Activated CD4-positive, alpha-beta T cell treated with anti-CD3 and anti-CD28 coated beads, Interleukin-2, amount 10 ng/mL, durations not matched to agents 7 days and 5 days (primary cell): ENCODE data around the gene CTCF. TPM values are rescaled to one million over a fixed set of nuclear protein-coding genes. Genes with fewer than 3 reads are reported as not detected.
"Not testable (repeated sequence)": the region's sequence is repeated elsewhere in the genome, so short reads cannot be mapped to it uniquely, and the experiment has no call there.

Experiments used
- CTCF ChIA-PET: fragments of 350-600 bp; sonication (Branson Sonifier 250); formaldehyde crosslinking; loops from one replicate; lab custom pipeline; 2021; ENCODE audit warnings: antibody characterized with exemption; lab: Charles Lee
- POLR2A ChIA-PET: fragments of 350-600 bp; sonication (Branson Sonifier 250); formaldehyde crosslinking; loops from one replicate; lab custom pipeline; 2021; ENCODE audit warnings: antibody characterized with exemption; lab: Charles Lee
- DNase-seq: peaks from one replicate; pipeline ENCODE4 v3.0.0-alpha.2; 2020
- H3K27ac Mint-ChIP-seq: one replicate; pipeline ENCODE4 v1.8.0; 2021; ENCODE audit warnings: mild to moderate bottlenecking, moderate library complexity, mixed read lengths
- H3K27me3 Mint-ChIP-seq: one replicate; pipeline ENCODE4 v1.8.0; 2021; ENCODE audit warnings: mixed read lengths
- H3K36me3 Mint-ChIP-seq: one replicate; pipeline ENCODE4 v1.8.0; 2021; ENCODE audit warnings: low read depth, mixed read lengths
- H3K4me1 Mint-ChIP-seq: one replicate; pipeline ENCODE4 v1.8.0; 2021; ENCODE audit warnings: mixed read lengths
- H3K4me3 Mint-ChIP-seq: one replicate; pipeline ENCODE4 v1.8.0; 2021; ENCODE audit warnings: mild to moderate bottlenecking, moderate library complexity, mixed read lengths
- H3K9me3 Mint-ChIP-seq: one replicate; pipeline ENCODE4 v1.8.0; 2021; ENCODE audit warnings: mixed read lengths
- total RNA-seq, 2 experiments: library from RNA; stranded (reverse); gene quantifications; one replicate each; pipeline ENCODE4 v1.2.3, GENCODE V29; 2021

CTCF gene
- total RNA-seq, 2 experiments from 2014 or later, result 87.1 to 98.5 TPM

DNA sequence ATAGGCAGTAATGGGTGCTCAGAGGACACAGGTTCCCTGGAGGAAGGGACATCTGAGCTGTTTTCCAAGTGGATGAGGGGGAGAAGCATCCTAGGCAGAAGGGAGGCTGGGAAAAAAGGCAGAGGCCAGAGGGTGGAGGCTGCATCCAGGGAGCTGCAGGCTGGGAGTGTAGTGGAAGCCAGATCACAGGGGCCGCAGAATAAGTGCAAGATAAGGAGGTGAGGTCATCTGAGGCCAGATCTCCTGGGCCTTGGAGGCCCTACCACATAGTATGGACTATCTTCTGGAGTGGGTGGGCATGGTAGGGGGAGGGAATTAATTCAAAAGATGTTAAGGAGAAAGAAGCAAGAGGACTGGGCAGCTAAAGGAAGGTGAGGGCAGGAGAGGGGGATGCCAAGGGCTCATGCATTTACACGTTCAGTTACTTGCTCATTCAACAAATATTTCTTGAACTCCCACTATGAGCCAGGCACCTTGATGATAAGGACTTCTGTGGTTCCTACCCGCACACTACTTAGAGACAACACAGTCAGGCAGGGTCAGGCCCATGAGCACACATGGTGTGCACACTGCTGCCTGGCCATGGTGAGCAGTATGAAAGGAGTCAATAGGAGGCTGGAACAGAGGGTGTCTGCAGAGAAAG, 36.1 kb upstream of the CTCF start:
- no peak for DNase-seq
- H3K4me3 Mint-ChIP-seq, result no peak overlapping the region
- peaks cover 50% of the 10 kb centered on the region for H3K27me3 Mint-ChIP-seq
- ChIA-PET CTCF (interaction anchor here (0.9 to 2.0 kb wide), 11 partner anchors 10 to 290 kb away, joined by 3 to 9 read pairs (median 4); partner anchors contain the start of genes CARMIL2 and CTCF), POLR2A (no interaction called here)
- H3K9me3 Mint-ChIP-seq, result no peaks in the 10 kb centered on the region
- H3K4me1 Mint-ChIP-seq, result peaks cover 29% of the 10 kb centered on the region
- peak overlapping the region; percentile 78 for H3K27ac Mint-ChIP-seq
- peaks cover 3% of the 10 kb centered on the region for H3K36me3 Mint-ChIP-seq

DNA sequence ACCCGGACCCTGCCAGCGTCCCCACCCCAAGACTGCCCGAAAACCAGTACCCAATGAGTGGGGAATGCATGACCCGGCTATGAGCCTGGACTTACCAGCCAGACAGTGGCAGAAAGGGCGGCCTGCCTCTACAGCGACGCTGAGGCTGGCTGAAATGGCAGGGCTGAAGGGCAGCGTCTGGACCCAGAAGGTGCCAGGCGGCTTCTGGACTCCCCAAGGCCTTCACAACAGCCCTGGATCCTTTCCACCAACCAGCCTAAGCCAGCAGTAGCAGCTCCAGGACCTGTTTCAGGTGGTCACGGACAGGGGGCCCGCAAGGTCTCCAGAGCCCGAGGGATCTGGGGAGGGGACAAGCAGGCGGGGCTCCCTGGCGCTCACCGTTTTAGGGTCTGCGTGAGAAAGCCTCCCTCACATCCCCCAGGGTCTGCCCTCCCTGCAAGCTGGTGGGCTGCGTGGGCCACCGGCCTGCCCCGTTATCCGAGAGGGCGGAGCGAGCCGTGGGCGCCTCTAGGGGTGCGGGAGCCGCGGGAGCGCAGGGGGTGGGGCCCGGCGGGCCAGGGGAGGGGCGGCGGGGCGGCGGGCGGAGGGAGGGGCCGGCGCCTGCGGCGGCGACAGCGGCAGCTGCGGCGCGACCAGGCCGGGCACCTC, 34.0 kb upstream of the CTCF start, which contains the start of gene RIPOR1:
TSS of gene RIPOR1 (plus strand) at position 608 of the 648 bp plus-strand sequence. CDS start 9,618 bp downstream, outside the sequence.
- POLR2A ChIA-PET, result interaction anchor here (0.6 kb wide), 1 partner anchor 14 kb away, joined by 3 read pairs; no protein-coding TSS in a partner anchor
- Mint-ChIP-seq H3K9me3 (no peaks in the 10 kb centered on the region), H3K36me3 (peaks cover 3% of the 10 kb centered on the region), H3K27me3 (peaks cover 64% of the 10 kb centered on the region), H3K4me1 (peaks cover 22% of the 10 kb centered on the region), H3K27ac (peak within 1 kb of the TSS; percentile 62), H3K4me3 (peak within 1 kb of the TSS; percentile 64)
- CTCF ChIA-PET, result interaction anchor here (0.6 to 12.3 kb wide), 4 partner anchors 8 to 34 kb away, joined by 3 to 116 read pairs (median 13); partner anchors contain the start of gene CTCF
- peak; percentile 45 for DNase-seq

GRCh38 chr16:67528870-67529581, 33.3 kb upstream of the CTCF start:
- CTCF ChIA-PET, result interaction anchor here (0.6 to 12.3 kb wide), 10 partner anchors 8 to 140 kb away, joined by 3 to 116 read pairs (median 4); partner anchors contain the start of genes ATP6V0D1 and CTCF
- Mint-ChIP-seq H3K9me3 (no peaks in the 10 kb centered on the region), H3K27me3 (peaks cover 64% of the 10 kb centered on the region), H3K4me3 (peak overlapping the region; percentile 64), H3K4me1 (peaks cover 21% of the 10 kb centered on the region), H3K36me3 (peaks cover 3% of the 10 kb centered on the region), H3K27ac (no peak overlapping the region)
- peak; percentile 30 for DNase-seq
- POLR2A ChIA-PET, result interaction anchor here (0.6 kb wide), 1 partner anchor 13 kb away, joined by 3 read pairs; no protein-coding TSS in a partner anchor

DNA sequence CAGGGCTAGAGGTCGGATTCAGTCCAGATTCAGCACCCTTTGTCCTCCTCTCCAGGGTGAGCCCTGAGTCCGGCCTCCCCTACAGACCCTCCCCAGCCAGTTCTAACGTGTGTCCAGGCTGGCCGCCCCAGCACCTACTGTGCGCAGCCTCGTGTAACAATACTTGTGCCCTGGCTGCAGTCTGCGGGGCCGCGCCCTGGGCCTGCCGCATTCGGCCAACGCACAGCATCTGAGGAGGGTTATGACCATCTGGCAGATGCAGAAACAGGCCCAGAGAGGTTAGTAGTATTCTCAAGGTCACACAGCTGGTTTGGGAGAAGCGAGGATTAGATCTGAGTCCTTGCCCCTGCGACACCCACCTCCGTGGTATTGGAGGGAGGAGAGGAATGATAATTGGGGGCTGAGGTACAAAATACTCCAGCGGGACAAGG, 32.7 kb upstream of the CTCF start:
- Mint-ChIP-seq H3K36me3 (peaks cover 3% of the 10 kb centered on the region), H3K9me3 (no peaks in the 10 kb centered on the region), H3K27me3 (peaks cover 61% of the 10 kb centered on the region), H3K27ac (no peak overlapping the region), H3K4me3 (peak overlapping the region; percentile 64), H3K4me1 (peaks cover 22% of the 10 kb centered on the region)
- CTCF ChIA-PET, result interaction anchor here (0.7 to 12.3 kb wide), 9 partner anchors 9 to 140 kb away, joined by 3 to 116 read pairs (median 4); partner anchors contain the start of genes ATP6V0D1, CARMIL2 and CTCF
- POLR2A ChIA-PET, result no interaction called here
- no peak for DNase-seq

- H3K27ac Mint-ChIP-seq, result no peak overlapping the region
- CTCF ChIA-PET, result interaction anchor here (0.7 to 12.3 kb wide), 10 partner anchors 9 to 139 kb away, joined by 3 to 116 read pairs (median 4); partner anchors contain the start of genes ATP6V0D1, CARMIL2 and CTCF
- peaks cover 3% of the 10 kb centered on the region for H3K36me3 Mint-ChIP-seq
- H3K27me3 Mint-ChIP-seq, result peaks cover 59% of the 10 kb centered on the region
- POLR2A ChIA-PET, result interaction anchor here (0.6 kb wide), 1 partner anchor 216 kb away, joined by 4 read pairs; no protein-coding TSS in a partner anchor
- H3K9me3 Mint-ChIP-seq, result no peaks in the 10 kb centered on the region
- DNase-seq, result peak; percentile 23
- H3K4me3 Mint-ChIP-seq, result peak overlapping the region; percentile 64
- H3K4me1 Mint-ChIP-seq, result peaks cover 24% of the 10 kb centered on the region
These were observed 32.0 kb upstream of the CTCF start for GRCh38 chr16:67530013-67530939.

- CTCF ChIA-PET, result interaction anchor here (1.4 to 12.3 kb wide), 5 partner anchors 10 to 133 kb away, joined by 3 to 116 read pairs (median 10); partner anchors contain the start of gene CARMIL2
- H3K4me3 Mint-ChIP-seq, result no peak overlapping the region
- no peak overlapping the region for H3K27ac Mint-ChIP-seq
These were observed 31.1 kb upstream of the CTCF start for GRCh38 chr16:67531247-67531646.

DNA sequence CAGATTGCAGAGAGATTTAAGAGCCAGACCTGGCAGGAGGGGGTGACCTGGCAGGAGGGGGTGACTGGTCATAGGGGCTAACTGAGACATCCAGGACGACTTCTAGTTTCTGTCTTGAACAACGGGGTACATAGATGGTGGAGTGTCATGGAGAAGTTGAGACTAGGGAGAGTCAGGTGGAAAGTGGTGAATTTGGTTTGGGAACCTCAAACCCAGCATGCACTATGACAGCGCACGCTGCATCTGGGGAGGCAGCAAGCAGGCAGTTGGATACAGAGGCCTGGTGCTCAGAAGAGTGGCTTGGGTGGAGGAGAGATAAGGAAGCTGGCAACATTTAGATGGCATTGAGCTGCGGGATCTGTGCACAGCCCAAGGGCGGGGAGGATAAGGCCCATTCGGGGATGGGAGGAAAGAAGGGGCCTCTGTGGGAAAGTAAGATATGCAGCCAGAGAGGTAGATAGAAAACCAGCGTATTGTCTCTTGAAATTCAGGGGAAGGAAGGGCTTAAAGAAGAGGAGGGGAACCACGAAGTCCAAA, 29.2 kb upstream of the CTCF start:
- POLR2A ChIA-PET, result interaction anchor here (0.6 kb wide), 1 partner anchor 15 kb away, joined by 6 read pairs; no protein-coding TSS in a partner anchor
- Mint-ChIP-seq H3K4me3 (no peak overlapping the region), H3K36me3 (peaks cover 3% of the 10 kb centered on the region), H3K4me1 (peaks cover 32% of the 10 kb centered on the region), H3K9me3 (no peaks in the 10 kb centered on the region), H3K27ac (no peak overlapping the region), H3K27me3 (peaks cover 53% of the 10 kb centered on the region)
- no peak for DNase-seq
- CTCF ChIA-PET, result interaction anchor here (0.7 to 12.3 kb wide), 9 partner anchors 12 to 283 kb away, joined by 3 to 116 read pairs (median 6); partner anchors contain the start of gene CARMIL2

More at GRCh38 chr16:67531247-67531646, 31.1 kb upstream of the CTCF start:
- no peak for DNase-seq
- Mint-ChIP-seq H3K27me3 (peaks cover 59% of the 10 kb centered on the region), H3K4me1 (peaks cover 25% of the 10 kb centered on the region), H3K9me3 (no peaks in the 10 kb centered on the region), H3K36me3 (peaks cover 3% of the 10 kb centered on the region)
- POLR2A ChIA-PET, result interaction anchor here (0.6 kb wide), 1 partner anchor 215 kb away, joined by 4 read pairs; no protein-coding TSS in a partner anchor

DNA sequence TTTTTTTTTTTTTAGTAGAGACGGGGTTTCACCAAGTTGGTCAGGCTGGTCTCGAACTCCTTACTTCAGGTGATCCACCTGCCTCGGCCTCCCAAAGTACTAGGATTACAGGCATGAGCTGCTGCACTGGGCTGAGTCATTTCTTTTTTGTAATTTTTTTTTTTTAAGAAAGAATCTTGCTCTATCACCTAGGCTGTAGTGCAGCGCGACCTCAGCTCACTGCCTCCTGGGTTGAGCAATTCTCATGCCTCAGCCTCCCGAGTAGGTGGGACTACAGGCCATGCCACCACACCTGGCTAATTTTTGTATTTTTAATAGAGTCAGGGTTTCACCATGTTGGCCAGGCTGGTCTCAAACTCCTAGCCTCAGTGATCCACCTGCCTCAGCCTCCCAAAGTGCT, 28.3 kb upstream of the CTCF start:
- H3K9me3 Mint-ChIP-seq, DNase-seq, POLR2A ChIA-PET, H3K36me3 Mint-ChIP-seq, H3K27ac Mint-ChIP-seq, H3K4me3 Mint-ChIP-seq: not testable (repeated sequence)
- CTCF ChIA-PET, result interaction anchor here (0.6 to 12.3 kb wide), 4 partner anchors 13 to 126 kb away, joined by 3 to 116 read pairs (median 6); partner anchors contain the start of gene ACD
- peaks cover 53% of the 10 kb centered on the region for H3K27me3 Mint-ChIP-seq
- peaks cover 37% of the 10 kb centered on the region for H3K4me1 Mint-ChIP-seq

DNA sequence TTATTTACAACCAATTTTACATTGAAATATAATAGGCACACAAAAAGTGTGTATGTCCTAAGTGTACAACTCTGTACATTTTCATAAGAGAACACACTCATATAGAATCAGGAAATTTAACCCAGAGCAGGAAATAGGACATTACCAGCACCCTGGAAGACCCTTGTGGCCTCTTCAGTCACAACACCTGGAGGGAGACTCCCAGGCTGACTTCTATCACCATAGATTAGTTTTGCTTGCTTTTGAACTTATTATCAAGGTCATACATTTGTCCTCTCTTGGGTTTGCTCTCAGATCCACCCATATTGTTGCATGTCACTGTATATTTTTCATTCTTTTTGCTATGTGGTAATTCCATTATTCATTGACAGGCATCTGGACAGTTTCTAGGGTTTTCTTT, 27.9 kb upstream of the CTCF start:
- Mint-ChIP-seq H3K4me1 (peaks cover 39% of the 10 kb centered on the region), H3K9me3 (no peaks in the 10 kb centered on the region), H3K27ac (no peak overlapping the region), H3K27me3 (peaks cover 53% of the 10 kb centered on the region), H3K36me3 (peaks cover 6% of the 10 kb centered on the region), H3K4me3 (no peak overlapping the region)
- ChIA-PET POLR2A (no interaction called here), CTCF (interaction anchor here (0.7 to 12.3 kb wide), 5 partner anchors 8 to 133 kb away, joined by 4 to 116 read pairs (median 9); partner anchors contain the start of genes ACD, C16orf86 and ENKD1)
- no peak for DNase-seq

- CTCF ChIA-PET, result interaction anchor here (0.6 to 12.3 kb wide), 7 partner anchors 9 to 132 kb away, joined by 3 to 116 read pairs (median 4); partner anchors contain the start of genes C16orf86 and ENKD1
- Mint-ChIP-seq H3K27ac (peak overlapping the region; percentile 37), H3K4me3 (no peak overlapping the region), H3K9me3 (no peaks in the 10 kb centered on the region), H3K27me3 (peaks cover 48% of the 10 kb centered on the region), H3K36me3 (peaks cover 3% of the 10 kb centered on the region), H3K4me1 (peaks cover 34% of the 10 kb centered on the region)
- DNase-seq, result no peak
- POLR2A ChIA-PET, result no interaction called here
These were observed 27.1 kb upstream of the CTCF start for GRCh38 chr16:67535201-67535600.
